ENCODE results near the gene KBTBD8. TPM values are rescaled to one million over a fixed set of nuclear protein-coding genes. Genes with fewer than 3 reads are reported as not detected.

Gene KBTBD8
- total and polyA plus RNA-seq, 3 donors from 2014 or later: 8.4 to 12.2 (median 10.0) TPM

GRCh38 chr3:66953934-66954445, 44.1 kb upstream of the KBTBD8 start:
- Histone ChIP-seq H3K36me3 (ENCODE audit: low read depth, missing control alignments) (no peaks in the 10 kb centered on the region), H3K27ac (no peak overlapping the region), H3K9me3 (no peaks in the 10 kb centered on the region), H3K4me1 (no peaks in the 10 kb centered on the region), H3K4me3 (no peak overlapping the region), H3K27me3 (no peaks in the 10 kb centered on the region)
- TF ChIP-seq CTCF (IDR thresholded peaks at IDR 0.05) (no peak), POLR2A (IDR thresholded peaks at IDR 0.05) (no peak)
- intact Hi-C loops (cut with DNase I; ENCODE audit: low total_unique reads): no loop called here
- DNase-seq: no peak
- 88 to 90% methylated on average over 4 of the region's 4 CpGs for WGBS, 2 donors

GRCh38 chr3:66956742-66957141, 41.4 kb upstream of the KBTBD8 start:
- H3K4me1 ChIP-seq: no peaks in the 10 kb centered on the region
- DNase-seq: no peak
- H3K27me3 ChIP-seq: no peaks in the 10 kb centered on the region
- no peaks in the 10 kb centered on the region for H3K36me3 ChIP-seq (ENCODE audit: low read depth, missing control alignments)
- no peak overlapping the region for H3K4me3 ChIP-seq
- WGBS, 2 donors: 74 to 82% methylated on average over 4 of the region's 4 CpGs
- H3K27ac ChIP-seq: no peak overlapping the region
- no peak for TF ChIP-seq CTCF (IDR thresholded peaks at IDR 0.05)
- no peak for TF ChIP-seq POLR2A (IDR thresholded peaks at IDR 0.05)
- intact Hi-C loops (cut with DNase I; ENCODE audit: low total_unique reads): no loop called here
- H3K9me3 ChIP-seq: no peaks in the 10 kb centered on the region

- intact Hi-C loops (cut with DNase I; ENCODE audit: low total_unique reads): no loop called here
- H3K9me3 ChIP-seq: no peaks in the 10 kb centered on the region
- H3K27me3 ChIP-seq: no peaks in the 10 kb centered on the region
- 65 to 77% methylated on average over 5 of the region's 5 CpGs for WGBS, 2 donors
- no peaks in the 10 kb centered on the region for H3K4me1 ChIP-seq
- H3K36me3 ChIP-seq (ENCODE audit: low read depth, missing control alignments): no peaks in the 10 kb centered on the region
- no peak for DNase-seq
- H3K27ac ChIP-seq: no peak overlapping the region
- H3K4me3 ChIP-seq: no peak overlapping the region
- TF ChIP-seq CTCF (IDR thresholded peaks at IDR 0.05): no peak
- no peak for TF ChIP-seq POLR2A (IDR thresholded peaks at IDR 0.05)
Measured at GRCh38 chr3:66957367-66957766, 40.7 kb upstream of the KBTBD8 start.

GRCh38 chr3:66958067-66958466, 40.0 kb upstream of the KBTBD8 start:
- Histone ChIP-seq H3K36me3 (ENCODE audit: low read depth, missing control alignments) (no peaks in the 10 kb centered on the region), H3K4me3 (no peak overlapping the region), H3K27ac (no peak overlapping the region), H3K27me3 (no peaks in the 10 kb centered on the region), H3K4me1 (no peaks in the 10 kb centered on the region), H3K9me3 (no peaks in the 10 kb centered on the region)
- intact Hi-C loops (cut with DNase I; ENCODE audit: low total_unique reads): no loop called here
- 79 to 86% methylated on average over 1 of the region's 1 CpG for WGBS, 2 donors
- TF ChIP-seq POLR2A (IDR thresholded peaks at IDR 0.05) (no peak), CTCF (IDR thresholded peaks at IDR 0.05) (no peak)
- DNase-seq: no peak

GRCh38 chr3:66962664-66963063, 35.4 kb upstream of the KBTBD8 start:
- intact Hi-C loops (cut with DNase I; ENCODE audit: low total_unique reads): no loop called here
- no peaks in the 10 kb centered on the region for H3K36me3 ChIP-seq (ENCODE audit: low read depth, missing control alignments)
- H3K4me3 ChIP-seq: no peak overlapping the region
- no peaks in the 10 kb centered on the region for H3K27me3 ChIP-seq
- TF ChIP-seq POLR2A (IDR thresholded peaks at IDR 0.05) (no peak), CTCF (IDR thresholded peaks at IDR 0.05) (no peak)
- 93% methylated on average over 3 of the region's 3 CpGs for WGBS, 2 donors
- no peak overlapping the region for H3K27ac ChIP-seq
- no peak for DNase-seq
- no peaks in the 10 kb centered on the region for H3K4me1 ChIP-seq
- no peaks in the 10 kb centered on the region for H3K9me3 ChIP-seq

Data from testis (tissue), 3 donors.